LHCN-M2 (cell line): Measurements from ENCODE around the gene FOSB. TPM values are rescaled to one million over a fixed set of nuclear protein-coding genes. Genes with fewer than 3 reads are reported as not detected.
"Not testable (repeated sequence)": the region's sequence is repeated elsewhere in the genome, so short reads cannot be mapped to it uniquely, and the experiment has no call there.

Source experiments
- DNase-seq: peaks from one replicate; pipeline ENCODE4 v3.0.0-alpha.2; 2012; ENCODE audit warnings: low read depth
- polyA plus RNA-seq: library from polyadenylated mRNA; unstranded; fragments of >200 nt; gene quantifications from one replicate; pipeline ENCODE4 v1.2.1, GENCODE V29; 2012; ENCODE audit warnings: missing spikeins
- total RNA-seq: library from RNA; depleted of rRNA; stranded (reverse); fragments of >200 nt; gene quantifications from 2 replicates; pipeline ENCODE4 v1.2.3, GENCODE V29; 2014; rRNA removed

FOSB gene
- total RNA-seq: 0.32 and 0.34 TPM in 2 replicates
- polyA plus RNA-seq: 0.24 TPM

DNA sequence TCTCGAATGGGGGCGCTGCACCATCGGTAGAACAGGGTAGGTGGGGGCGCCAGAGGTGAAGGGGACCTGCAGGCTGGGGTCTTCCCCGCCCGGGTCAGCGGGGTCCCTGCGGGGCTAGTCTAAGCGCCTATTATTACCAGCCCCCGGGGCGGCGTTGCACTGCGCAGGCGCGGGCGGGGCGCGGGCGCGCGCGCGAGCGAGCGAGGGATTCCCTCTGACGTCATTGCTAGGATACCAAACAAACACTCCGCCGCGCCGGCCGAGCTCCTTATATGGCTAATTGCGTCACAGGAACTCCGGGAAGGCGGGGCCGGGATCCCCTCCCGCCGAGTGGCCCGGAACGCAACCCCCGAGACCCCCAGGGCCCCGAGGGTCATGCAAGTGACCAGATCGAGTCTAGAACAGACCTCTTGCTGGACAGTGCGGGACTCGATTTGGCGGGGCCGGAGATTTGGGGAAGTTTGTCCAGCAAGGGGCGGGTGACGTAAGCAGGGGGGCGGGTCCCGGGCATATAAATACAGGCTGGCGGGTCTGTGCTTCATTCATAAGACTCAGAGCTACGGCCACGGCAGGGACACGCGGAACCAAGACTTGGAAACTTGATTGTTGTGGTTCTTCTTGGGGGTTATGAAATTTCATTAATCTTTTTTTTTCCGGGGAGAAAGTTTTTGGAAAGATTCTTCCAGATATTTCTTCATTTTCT lies at the start of gene FOSB:
Gene FOSB, plus strand, starts transcription at position 541 of the 703 bp plus-strand sequence. CDS start 591 bp downstream, outside the sequence.
- peak; percentile 91 for DNase-seq

DNA sequence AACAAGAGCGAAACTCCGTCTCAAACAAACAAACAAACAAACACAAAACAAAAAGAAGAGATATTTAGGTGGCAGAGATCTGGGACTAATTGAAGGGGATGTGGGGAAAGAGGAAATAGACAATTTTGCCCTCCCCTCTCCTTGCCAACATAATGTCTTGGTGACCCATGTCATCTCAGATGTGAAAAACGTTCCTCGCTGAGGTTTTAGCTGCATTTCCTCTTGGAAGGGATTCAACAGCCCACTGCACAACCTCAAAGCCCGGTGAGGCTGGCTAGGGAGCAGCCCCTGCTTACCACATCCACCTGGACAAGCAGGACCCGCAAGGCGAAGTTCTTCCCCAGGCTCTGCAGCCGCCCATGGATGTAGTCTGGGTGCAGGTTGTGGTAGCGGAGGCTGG lies 49.0 kb upstream of the FOSB start:
- no peak for DNase-seq

GRCh38 chr19:45419396-45419795 lies 48.4 kb upstream of the FOSB start:
- DNase-seq: peak; percentile 57

DNA sequence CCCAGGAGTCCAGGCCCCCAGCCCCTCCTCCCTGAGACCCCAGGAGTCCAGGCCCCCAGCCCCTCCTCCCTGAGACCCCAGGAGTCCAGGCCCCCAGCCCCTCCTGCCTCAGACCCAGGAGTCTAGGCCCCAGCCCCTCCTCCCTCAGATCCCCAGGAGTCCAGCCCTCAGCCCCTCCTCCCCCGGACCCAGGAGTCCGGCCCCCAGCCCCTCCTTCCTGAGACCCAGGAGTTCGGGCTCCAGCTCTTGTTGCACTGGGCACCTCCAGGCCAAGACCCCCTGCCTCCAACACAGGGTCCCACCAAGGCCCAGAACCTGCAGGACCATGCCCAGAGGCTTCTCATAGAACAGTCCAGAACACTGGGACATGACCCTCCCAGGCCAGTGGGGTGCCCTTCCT lies 47.9 kb upstream of the FOSB start:
- DNase-seq: no peak

DNA sequence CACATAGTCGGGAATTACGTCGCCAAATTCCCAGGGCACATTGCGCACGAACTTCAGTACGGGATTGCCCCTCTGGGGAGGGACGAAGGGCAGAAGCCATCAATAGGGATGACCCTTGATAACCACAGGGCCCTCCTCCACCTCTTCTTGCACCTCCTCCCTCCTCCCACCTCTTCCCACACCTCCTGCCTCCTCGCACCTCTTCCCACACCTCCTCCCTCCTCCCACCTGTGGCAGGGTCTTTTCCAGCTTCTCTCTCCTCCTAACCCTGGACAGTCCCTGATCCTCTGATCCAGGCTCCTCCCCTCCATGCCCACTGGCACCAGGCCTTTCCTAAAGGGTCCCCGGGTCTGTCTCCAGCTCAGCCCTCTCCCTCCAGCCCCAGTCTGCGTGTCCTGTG lies 47.4 kb upstream of the FOSB start:
- DNase-seq: no peak

GRCh38 chr19:45420871-45421270 lies 46.9 kb upstream of the FOSB start:
- no peak for DNase-seq

DNA sequence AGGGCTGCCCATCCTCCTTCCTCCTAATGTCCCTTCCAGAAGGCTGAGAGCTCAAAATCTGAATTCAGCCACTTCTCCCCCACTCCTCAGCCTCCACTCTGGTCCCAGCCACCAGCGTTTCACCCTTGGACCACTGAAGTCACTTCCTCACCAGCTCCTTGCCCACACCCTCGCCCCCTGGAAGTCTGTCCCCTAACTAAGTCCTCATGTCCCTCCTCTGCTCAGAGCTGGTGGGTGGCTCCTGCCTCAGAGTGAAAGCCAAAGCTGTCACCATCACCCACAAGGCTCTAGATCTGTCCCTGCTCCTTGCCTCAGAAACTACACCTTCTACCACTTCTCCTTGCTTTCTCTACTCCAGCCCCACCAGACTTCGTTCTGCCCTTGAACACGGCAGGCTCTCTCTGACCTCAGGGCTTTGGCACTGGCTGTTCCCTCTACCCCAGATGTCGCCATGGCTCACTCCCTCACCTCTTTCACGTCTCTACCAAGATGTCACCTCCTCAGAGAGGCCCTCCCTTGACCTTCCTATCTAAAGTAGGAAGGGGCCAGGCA lies 45.8 kb upstream of the FOSB start:
- no peak for DNase-seq

DNA sequence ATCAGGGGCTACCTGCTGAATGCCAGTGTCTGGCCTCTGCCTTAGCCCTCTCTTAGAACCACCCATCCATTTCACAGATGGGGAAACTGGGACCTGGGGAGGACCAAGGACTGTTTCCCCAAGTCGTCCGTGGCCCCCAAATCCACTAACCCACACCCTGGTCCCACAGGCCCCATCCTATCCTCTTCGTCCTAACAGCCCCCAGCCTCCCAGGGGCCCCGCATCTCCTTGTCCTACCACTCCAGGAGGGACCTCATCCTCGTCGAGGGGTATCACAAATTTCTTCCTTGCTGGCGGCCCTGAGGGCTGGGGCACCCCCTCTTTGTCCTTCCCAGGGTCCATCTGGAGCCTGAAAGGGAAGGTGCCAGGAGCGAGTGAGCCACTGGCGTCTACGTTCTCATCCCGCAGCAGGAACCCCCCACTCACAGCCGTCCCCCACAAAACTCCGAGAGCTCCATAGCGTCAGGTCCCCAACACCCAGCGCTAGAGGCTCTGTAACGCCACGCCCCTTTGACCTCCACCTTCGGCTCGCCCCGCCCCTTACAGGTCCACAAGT lies 44.7 kb upstream of the FOSB start:
- no peak for DNase-seq

GRCh38 chr19:45423589-45424190 lies 44.1 kb upstream of the FOSB start, which contains the start of gene ERCC1:
Gene ERCC1, minus strand, starts transcription at chr19:45423917. Its CDS starts 543 bp downstream, at chr19:45423374.
- DNase-seq: peak; percentile 95

GRCh38 chr19:45424191-45425058 lies 43.4 kb upstream of the FOSB start:
- peak; percentile 98 for DNase-seq

DNA sequence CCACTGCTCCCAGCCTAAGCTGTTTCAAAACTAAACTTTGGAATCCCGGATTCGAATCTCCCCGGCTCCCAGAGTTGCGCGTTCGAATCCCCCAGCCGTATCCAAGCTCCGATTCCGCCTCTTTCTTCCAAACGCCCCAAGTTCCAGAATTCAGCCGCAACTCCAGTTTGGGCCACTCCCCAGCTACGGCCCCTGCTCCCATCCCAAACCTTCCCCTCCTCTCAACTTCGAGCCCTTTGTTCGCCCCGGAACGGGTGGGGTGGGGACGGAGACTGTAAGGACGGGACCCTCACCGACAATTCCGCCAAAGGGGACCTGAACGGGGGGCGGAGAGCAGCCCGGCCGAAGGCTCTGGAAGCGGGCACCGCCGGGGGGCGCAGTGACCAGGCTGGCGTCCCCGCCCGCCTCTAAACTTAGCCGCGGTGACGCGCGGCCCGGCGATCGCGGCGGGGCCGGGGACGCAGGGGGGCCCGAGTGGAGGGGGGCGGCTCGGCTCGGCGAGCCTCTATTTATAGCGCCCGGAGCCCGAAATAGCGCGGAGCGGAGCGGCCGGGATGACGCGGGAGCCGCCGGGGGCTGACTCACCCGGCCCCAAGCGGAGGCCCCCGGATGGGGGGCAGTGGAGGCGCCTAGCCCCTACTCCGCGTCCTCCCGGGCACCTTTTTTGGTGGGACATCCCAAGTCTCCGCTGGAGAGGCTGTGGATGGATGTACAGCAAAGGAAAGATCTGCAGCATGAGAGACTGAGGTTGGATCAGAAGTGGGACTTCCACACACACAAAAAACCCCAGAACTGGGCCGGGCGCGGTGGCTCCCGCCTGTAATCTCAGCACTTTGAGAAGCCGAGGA lies 39.2 kb upstream of the FOSB start:
- DNase-seq: peak; percentile 36

DNA sequence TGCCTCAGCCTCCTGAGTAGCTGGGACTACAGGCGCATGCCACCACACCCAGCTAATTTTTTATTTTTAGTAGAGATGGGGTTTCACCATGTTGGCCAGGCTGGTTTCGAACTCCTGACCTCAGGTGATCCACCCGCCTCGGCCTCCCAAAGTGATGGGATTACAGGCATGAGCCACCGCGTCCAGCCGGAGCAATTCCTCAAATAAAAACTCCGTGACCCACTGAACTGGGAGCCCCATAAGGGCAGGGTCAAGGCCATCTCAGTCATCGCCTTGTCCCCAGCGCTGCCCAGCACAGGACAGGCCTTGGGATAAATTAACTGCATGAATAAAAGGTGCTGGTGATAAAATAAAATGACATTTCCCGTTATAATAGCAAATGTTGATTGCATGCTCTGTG lies 37.9 kb upstream of the FOSB start:
- not testable (repeated sequence) for DNase-seq

DNA sequence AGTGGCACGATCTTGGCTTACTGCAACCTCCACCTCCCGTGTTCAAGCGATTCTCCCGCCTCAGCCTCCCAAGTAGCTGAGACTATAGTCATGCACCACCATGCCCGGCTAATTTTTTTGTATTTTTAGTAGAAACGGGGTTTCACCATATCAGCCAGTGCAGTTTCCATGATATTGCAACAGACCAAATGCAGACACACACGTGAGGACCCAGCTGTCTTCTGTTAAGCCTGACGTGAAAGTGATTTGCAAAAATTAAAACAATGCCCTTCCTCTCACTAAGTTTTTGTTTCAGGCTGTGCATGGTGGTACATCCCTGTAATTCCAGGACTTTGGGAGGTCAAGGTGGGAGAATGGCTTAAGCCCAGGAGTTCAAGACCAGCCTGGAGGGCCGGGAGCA lies 36.8 kb upstream of the FOSB start:
- peak; percentile 51 for DNase-seq

- not testable (repeated sequence) for DNase-seq
Measured at GRCh38 chr19:45432543-45432942, 35.3 kb upstream of the FOSB start.

DNA sequence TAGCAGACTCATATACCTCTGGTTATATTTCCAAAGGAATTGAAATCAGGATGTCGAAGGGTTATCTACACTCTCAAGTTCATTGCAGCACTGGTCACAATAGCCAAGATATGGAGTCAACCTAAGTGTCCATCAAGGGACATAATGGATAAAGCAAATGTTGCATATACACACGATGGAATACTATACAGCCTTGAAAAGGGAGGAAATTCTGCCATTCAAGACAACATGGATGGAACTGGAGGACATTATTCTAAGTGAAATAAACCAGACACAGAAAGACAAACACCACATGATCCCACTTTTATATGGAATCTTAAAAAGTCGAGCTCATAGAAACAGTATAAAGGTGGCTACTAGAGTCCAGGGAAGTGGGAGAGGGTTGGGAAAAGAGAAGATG lies 30.5 kb upstream of the FOSB start:
- DNase-seq: no peak

- no peak for DNase-seq
Measured at GRCh38 chr19:45439190-45439568, 28.6 kb upstream of the FOSB start.

- peak; percentile 81 for DNase-seq
Measured at GRCh38 chr19:45439569-45440258, 28.1 kb upstream of the FOSB start.

DNA sequence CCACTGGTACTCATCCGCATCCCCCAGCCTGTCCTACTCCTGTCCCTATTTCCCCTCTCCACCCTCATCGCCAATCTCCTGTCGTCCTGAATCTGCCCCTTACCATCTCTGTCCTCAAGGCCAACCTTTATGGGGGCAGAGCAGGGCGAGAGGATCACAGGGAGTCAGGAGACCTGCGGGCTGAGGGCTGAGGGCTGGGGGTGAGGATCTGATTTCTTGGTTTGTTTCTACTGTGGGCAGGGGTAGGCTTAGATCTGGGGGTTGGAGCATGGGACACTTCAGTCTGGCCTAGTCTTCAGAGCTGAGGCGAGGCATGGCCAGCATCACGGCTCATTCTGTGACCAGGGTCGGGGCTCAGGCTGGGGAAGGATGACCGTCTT lies 27.5 kb upstream of the FOSB start:
- DNase-seq: no peak

- DNase-seq: peak; percentile 37
Measured at GRCh38 chr19:45440873-45441654, 26.7 kb upstream of the FOSB start.
